Kidney (tissue), 14 donors: ENCODE data around the gene VKORC1. TPM values are rescaled to one million over a fixed set of nuclear protein-coding genes. Genes with fewer than 3 reads are reported as not detected.

Source experiments
- DNase-seq, 5 donors: peaks; one replicate each; pipeline ENCODE4 v3.0.0-alpha.2; 2013 to 2020
- FAIRE-seq: peaks from 2 replicates; lab custom pipeline; 2012; peaks lifted over from hg19 to GRCh38; lab: Jason Lieb, UNC
- H3K27ac ChIP-seq, 2 donors: one replicate each; pipeline ENCODE4 v1.7.0; 2013; ENCODE audit warnings: low read depth in 2 of 2, low read length in 2 of 2, inconsistent platforms in 1 of 2
- H3K27me3 ChIP-seq: one replicate; pipeline ENCODE4 v1.7.1; 2013; ENCODE audit warnings: low read length, inconsistent platforms; ENCODE audit not compliant: control insufficient read depth, insufficient read depth
- H3K36me3 ChIP-seq, 3 donors: one replicate each; pipeline versions ENCODE4 v1.7.0 to v1.7.1; 2013; ENCODE audit warnings: low read length in 3 of 3, control low read depth in 1 of 3, inconsistent platforms in 1 of 3; ENCODE audit not compliant: insufficient read depth in 3 of 3, control insufficient read depth in 2 of 3
- H3K4me1 ChIP-seq, 3 donors: one replicate each; pipeline versions ENCODE4 v1.7.0 to v1.7.1; 2013; ENCODE audit warnings: low read length in 3 of 3, inconsistent platforms in 1 of 3, low read depth in 1 of 3; ENCODE audit not compliant: control insufficient read depth in 2 of 3, insufficient read depth in 2 of 3
- H3K4me3 ChIP-seq, 3 donors: one replicate each; pipeline versions ENCODE4 v1.7.0 to v1.8.1; 2013; ENCODE audit warnings: low read length in 3 of 3, control low read depth in 1 of 3, inconsistent platforms in 1 of 3
- H3K9ac ChIP-seq, 3 donors: one replicate each; pipeline versions ENCODE4 v1.7.0 to v1.7.1; 2013; ENCODE audit warnings: low read length in 3 of 3, control low read depth in 1 of 3, inconsistent platforms in 1 of 3
- H3K9me3 ChIP-seq, 3 donors: one replicate each; pipeline versions ENCODE4 v1.7.0 to v1.7.1; 2013; ENCODE audit warnings: low read length in 3 of 3, control low read depth in 1 of 3, inconsistent platforms in 1 of 3; ENCODE audit not compliant: control insufficient read depth in 2 of 3, insufficient read depth in 1 of 3
- CTCF ChIP-seq: IDR thresholded peaks from 3 replicates; pipeline ENCODE4 v1.5.1; 2012; ENCODE audit warnings: mild to moderate bottlenecking, moderate library complexity, borderline replicate concordance; ENCODE audit not compliant: insufficient read depth; ENCODE audit errors: extremely low read depth
- intact Hi-C: fragments of 100-400 bp; cut with DNase I; formaldehyde crosslinking; loops from one replicate; pipeline ENCODE4 v1.11.1; 2022
- polyA plus RNA-seq: library from polyadenylated mRNA; stranded (reverse); fragments of 350-450 nt; fragmentation: Illumina TruSeq; extraction: RNeasy Lipid Tissue Mini Kit (QIAGEN cat#74804); gene quantifications from one replicate; pipeline ENCODE4 v1.2.3, GENCODE V29; 2014; ENCODE audit warnings: low read depth, low replicate concordance; ENCODE audit not compliant: insufficient read depth
- total RNA-seq: library from RNA; stranded (reverse); fragmentation: NEBNext Ultra II Directional; extraction: Animal tissue kit (Norgen Biotek cat#: 25700); gene quantifications from one replicate; pipeline ENCODE4 v1.2.1, GENCODE V29; 2021
- donor health status: control.
- donor health status: control.
- donor health status: control.
- donor health status: control.
- donor health status: control.
- donor health status: DM: yes; HTN: yes; CAD: no.
- donor health status: Normal renal cell carcinoma (clear cell type).

VKORC1 gene
- total and polyA plus RNA-seq, 2 donors from 2014 or later = 84.7 to 209 TPM

- H3K4me1 ChIP-seq = peaks cover 4 to 21% (median 16%) of the 10 kb centered on the region in 3 donors
- no peaks in the 10 kb centered on the region for H3K9me3 ChIP-seq
- peak within 1 kb of the TSS; percentile 80 to 85 (median 81) for H3K4me3 ChIP-seq
- peaks cover 5 to 21% (median 14%) of the 10 kb centered on the region in 3 donors for H3K36me3 ChIP-seq
- DNase-seq (peak; percentile 99), FAIRE-seq (peak; percentile 92)
- H3K9ac ChIP-seq = peak within 1 kb of the TSS; percentile 57 to 91 (median 69)
- intact Hi-C loops = no loop called here
- TF ChIP-seq CTCF = no peak
- H3K27ac ChIP-seq = peak within 1 kb of the TSS; percentile 96
- no peaks in the 10 kb centered on the region for H3K27me3 ChIP-seq
Observed at GRCh38 chr16:31117384-31118222, 23.0 kb upstream of the VKORC1 start, which contains the start of gene KAT8. KAT8 (plus strand) TSS chr16:31117664; CDS start chr16:31117682, 18 bp downstream.

- Histone ChIP-seq H3K27me3 (no peaks in the 10 kb centered on the region), H3K4me3 (no peak overlapping the region), H3K9ac (no peak overlapping the region), H3K4me1 (peaks cover 4 to 21% (median 16%) of the 10 kb centered on the region in 3 donors), H3K27ac (peak overlapping the region in 1 of 2 donors; percentile 1), H3K9me3 (no peaks in the 10 kb centered on the region), H3K36me3 (peaks cover 0 to 18% (median 8%) of the 10 kb centered on the region in 3 donors)
- TF ChIP-seq CTCF = no peak
- FAIRE-seq (no peak), DNase-seq (no peak)
- intact Hi-C loops = no loop called here
Observed at GRCh38 chr16:31114468-31114867, 19.9 kb upstream of the VKORC1 start.

GRCh38 chr16:31113121-31114120, 18.8 kb upstream of the VKORC1 start:
- FAIRE-seq (no peak), DNase-seq (peak in 1 of 5 donors; percentile 70)
- TF ChIP-seq CTCF = no peak
- no peaks in the 10 kb centered on the region for H3K9me3 ChIP-seq
- no peaks in the 10 kb centered on the region for H3K27me3 ChIP-seq
- H3K27ac ChIP-seq = peak overlapping the region; percentile 54 to 73
- H3K9ac ChIP-seq = peak overlapping the region in 1 of 3 donors; percentile 23
- intact Hi-C loops = no loop called here
- H3K36me3 ChIP-seq = peaks cover 0 to 19% (median 8%) of the 10 kb centered on the region in 3 donors
- no peak overlapping the region for H3K4me3 ChIP-seq
- H3K4me1 ChIP-seq = peaks cover 2 to 17% (median 15%) of the 10 kb centered on the region in 3 donors
